Gastrocnemius medialis (tissue), 4 donors: ENCODE data around the gene TMEM81. TPM values are rescaled to one million over a fixed set of nuclear protein-coding genes. Genes with fewer than 3 reads are reported as not detected.

Experiments
- ATAC-seq, 2 donors: fragments of 150-250 bp; one replicate each; pipeline ENCODE4 v1.9.1; 2016
- DNase-seq, 2 donors: peaks; one replicate each; pipeline ENCODE4 v3.0.0-alpha.2; 2019
- H3K27ac ChIP-seq, 4 donors: fragments of 200-600 bp; sonication (generic); 1 replicate in 1 of 4; 2 replicates in 3 of 4; pipeline ENCODE4 v1.5.1; 2016 to 2018; ENCODE audit warnings: mild to moderate bottlenecking in 2 of 4, moderate library complexity in 1 of 4
- H3K27me3 ChIP-seq, 3 donors: fragments of 200-600 bp; sonication (generic) in 2 of 3; 1 replicate in 1 of 3; 2 replicates in 2 of 3; pipeline versions ENCODE4 v1.5.1 to v1.6.0; 2016 to 2019; ENCODE audit warnings: mild to moderate bottlenecking in 1 of 3, moderate library complexity in 1 of 3
- H3K36me3 ChIP-seq, 2 donors: fragments of 200-600 bp; sonication (generic) in 1 of 2; one replicate each; pipeline ENCODE4 v1.5.1; 2017 to 2018
- H3K4me1 ChIP-seq, 2 donors: fragments of 200-600 bp; sonication (generic) in 1 of 2; one replicate each; pipeline ENCODE4 v1.5.1; 2016 to 2017; ENCODE audit warnings: mild to moderate bottlenecking in 2 of 2
- H3K4me3 ChIP-seq, 4 donors: fragments of 200-600 bp; sonication (generic) in 3 of 4; 1 replicate in 1 of 4; 2 replicates in 3 of 4; pipeline ENCODE4 v1.5.1; 2016 to 2019; ENCODE audit warnings: mild to moderate bottlenecking in 2 of 4
- H3K9me3 ChIP-seq, 3 donors: fragments of 200-600 bp; sonication (generic) in 2 of 3; 1 replicate in 1 of 3; 2 replicates in 2 of 3; pipeline ENCODE4 v1.5.1; 2016 to 2019
- POLR2A ChIP-seq, 2 donors: fragments of 450-650 bp; IDR thresholded peaks; one replicate each; pipeline ENCODE4 v1.6.1; 2017; ENCODE audit warnings: antibody characterized with exemption in 2 of 2, mild to moderate bottlenecking in 2 of 2, moderate library complexity in 2 of 2
- in situ Hi-C, 4 donors: fragments of 200-750 bp; cut with MboI; loops; one replicate each; pipeline versions ENCODE4 v1.15.0 to v1.8.0; 2017; ENCODE audit warnings: low sequenced_read_pairs in 4 of 4
- intact Hi-C: fragments of 100-400 bp; cut with DNase I; formaldehyde crosslinking; loops from one replicate; pipeline ENCODE4 v1.15.1; 2023; ENCODE audit warnings: low total_unique reads
- total RNA-seq, 4 donors: library from RNA; depleted of rRNA; stranded (reverse); fragments of >200 nt; gene quantifications; one replicate each; pipeline versions ENCODE4 v1.1.0 to v1.2.3, GENCODE V29; 2016
- TF ChIP-seq, protein P1 (sequence below), 5 experiments: fragments of 450-650 bp in 3 of 5; fragments of 200-600 bp in 2 of 5; sonication (generic) in 2 of 5; IDR thresholded peaks in 4 of 5; conservative IDR thresholded peaks in 1 of 5; 1 replicate in 4 of 5; 2 replicates in 1 of 5; pipeline ENCODE4 v1.5.1; 2016 to 2019; ENCODE audit warnings: antibody characterized with exemption in 5 of 5, mild to moderate bottlenecking in 3 of 5, moderate library complexity in 3 of 5

TMEM81 gene
- total RNA-seq, 4 donors from 2014 or later: 3.3 to 6.1 (median 4.7) TPM

DNA sequence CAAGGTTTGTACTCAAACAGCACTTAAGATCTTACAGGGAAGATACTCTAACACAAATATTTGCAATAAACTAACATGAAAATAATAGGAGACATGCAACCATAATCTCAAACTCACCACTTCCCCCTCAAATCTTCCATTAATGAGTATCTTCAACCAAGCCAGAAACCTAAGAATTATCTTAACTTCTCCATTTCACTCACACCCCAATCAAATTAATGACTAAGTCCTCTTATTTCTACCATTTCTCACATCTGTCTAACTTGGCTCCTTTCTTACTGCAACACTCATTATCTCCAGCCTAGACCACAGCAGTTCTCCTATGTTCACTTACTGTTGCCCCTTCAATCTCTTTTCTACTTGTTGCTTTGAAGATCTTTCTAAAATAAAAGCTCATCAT lies 27.1 kb upstream of the TMEM81 start:
- Histone ChIP-seq H3K27me3 (no peaks in the 10 kb centered on the region), H3K4me1 (peaks cover 0 to 3% of the 10 kb centered on the region in 2 donors), H3K27ac (no peak overlapping the region), H3K9me3 (no peaks in the 10 kb centered on the region), H3K36me3 (peaks cover 3 to 42% of the 10 kb centered on the region in 2 donors), H3K4me3 (no peak overlapping the region)
- ATAC-seq: no peak
- DNase-seq: no peak
- intact Hi-C loops (no loop called here), in situ Hi-C loops (no loop called here)
- TF ChIP-seq, protein P1, sequence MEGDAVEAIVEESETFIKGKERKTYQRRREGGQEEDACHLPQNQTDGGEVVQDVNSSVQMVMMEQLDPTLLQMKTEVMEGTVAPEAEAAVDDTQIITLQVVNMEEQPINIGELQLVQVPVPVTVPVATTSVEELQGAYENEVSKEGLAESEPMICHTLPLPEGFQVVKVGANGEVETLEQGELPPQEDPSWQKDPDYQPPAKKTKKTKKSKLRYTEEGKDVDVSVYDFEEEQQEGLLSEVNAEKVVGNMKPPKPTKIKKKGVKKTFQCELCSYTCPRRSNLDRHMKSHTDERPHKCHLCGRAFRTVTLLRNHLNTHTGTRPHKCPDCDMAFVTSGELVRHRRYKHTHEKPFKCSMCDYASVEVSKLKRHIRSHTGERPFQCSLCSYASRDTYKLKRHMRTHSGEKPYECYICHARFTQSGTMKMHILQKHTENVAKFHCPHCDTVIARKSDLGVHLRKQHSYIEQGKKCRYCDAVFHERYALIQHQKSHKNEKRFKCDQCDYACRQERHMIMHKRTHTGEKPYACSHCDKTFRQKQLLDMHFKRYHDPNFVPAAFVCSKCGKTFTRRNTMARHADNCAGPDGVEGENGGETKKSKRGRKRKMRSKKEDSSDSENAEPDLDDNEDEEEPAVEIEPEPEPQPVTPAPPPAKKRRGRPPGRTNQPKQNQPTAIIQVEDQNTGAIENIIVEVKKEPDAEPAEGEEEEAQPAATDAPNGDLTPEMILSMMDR (IDR thresholded peaks at IDR 0.05 in 4 of 5, conservative IDR thresholded peaks at IDR 0.05 in 1 of 5): no peak
- TF ChIP-seq POLR2A (IDR thresholded peaks at IDR 0.05): no peak

GRCh38 chr1:205109711-205110110 lies 25.5 kb upstream of the TMEM81 start:
- no peak overlapping the region for H3K4me3 ChIP-seq
- in situ Hi-C loops (no loop called here), intact Hi-C loops (no loop called here)
- no peak for TF ChIP-seq POLR2A (IDR thresholded peaks at IDR 0.05)
- TF ChIP-seq, protein P1 (IDR thresholded peaks at IDR 0.05 in 4 of 5, conservative IDR thresholded peaks at IDR 0.05 in 1 of 5): no peak
- no peaks in the 10 kb centered on the region for H3K9me3 ChIP-seq
- ATAC-seq (no peak), DNase-seq (no peak)
- no peaks in the 10 kb centered on the region for H3K27me3 ChIP-seq
- H3K27ac ChIP-seq: no peak overlapping the region
- peaks cover 3 to 47% of the 10 kb centered on the region in 2 donors for H3K36me3 ChIP-seq
- H3K4me1 ChIP-seq: peaks cover 0 to 3% of the 10 kb centered on the region in 2 donors

DNA sequence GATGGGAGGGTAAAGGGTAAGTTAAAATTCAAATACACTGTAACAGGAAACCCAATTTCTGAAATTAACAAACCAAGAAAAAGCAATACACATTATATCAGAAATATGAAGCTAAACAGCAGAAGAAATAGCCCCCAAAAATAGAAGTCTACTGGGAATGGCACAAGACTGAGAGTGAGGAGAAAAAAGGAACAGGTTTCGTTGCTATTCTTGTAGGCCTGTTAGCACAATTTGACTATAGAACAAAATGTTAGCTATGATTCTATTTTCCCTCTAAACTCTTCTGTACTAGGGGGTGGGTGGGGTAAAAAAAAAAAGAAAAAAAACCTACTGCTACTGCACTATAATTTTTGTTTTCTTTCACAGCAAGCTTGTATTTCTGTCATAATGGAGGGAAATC lies 25.0 kb upstream of the TMEM81 start:
- no peaks in the 10 kb centered on the region for H3K9me3 ChIP-seq
- H3K4me3 ChIP-seq: no peak overlapping the region
- ATAC-seq: no peak
- H3K4me1 ChIP-seq: peaks cover 0 to 3% of the 10 kb centered on the region in 2 donors
- H3K27me3 ChIP-seq: no peaks in the 10 kb centered on the region
- H3K27ac ChIP-seq: peak overlapping the region in 1 of 4 donors; percentile 23
- no peak for DNase-seq
- intact Hi-C loops: no loop called here
- in situ Hi-C loops: no loop called here
- TF ChIP-seq POLR2A (IDR thresholded peaks at IDR 0.05): no peak
- TF ChIP-seq, protein P1 (IDR thresholded peaks at IDR 0.05 in 4 of 5, conservative IDR thresholded peaks at IDR 0.05 in 1 of 5): no peak
- H3K36me3 ChIP-seq: peaks cover 2 to 47% of the 10 kb centered on the region in 2 donors

DNA sequence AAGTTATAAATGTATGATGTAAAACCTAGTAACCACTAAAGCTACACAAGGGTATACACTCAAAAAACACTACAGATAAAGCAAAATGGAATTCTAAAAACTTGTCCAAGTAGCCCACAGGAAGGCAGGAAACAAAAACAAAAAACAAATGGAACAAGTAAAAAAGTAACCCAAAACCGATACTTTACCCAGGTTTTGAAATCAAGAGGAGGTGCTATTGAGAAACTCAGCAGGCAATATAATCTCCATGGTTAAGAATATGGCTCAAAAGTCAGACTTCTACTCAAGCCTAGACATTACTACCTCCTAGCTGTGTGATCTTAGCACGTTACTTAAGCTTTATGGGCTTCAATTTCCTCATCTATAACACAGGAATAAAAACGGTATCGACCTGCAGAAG lies 24.2 kb upstream of the TMEM81 start:
- Histone ChIP-seq H3K4me3 (no peak overlapping the region), H3K27me3 (no peaks in the 10 kb centered on the region), H3K36me3 (peaks cover 2 to 47% of the 10 kb centered on the region in 2 donors), H3K9me3 (no peaks in the 10 kb centered on the region), H3K27ac (peak overlapping the region in 2 of 4 donors; percentile 19 to 23), H3K4me1 (peaks cover 0 to 3% of the 10 kb centered on the region in 2 donors)
- ATAC-seq: no peak
- DNase-seq: no peak
- intact Hi-C loops: no loop called here
- in situ Hi-C loops: no loop called here
- TF ChIP-seq POLR2A (IDR thresholded peaks at IDR 0.05): no peak
- TF ChIP-seq, protein P1 (IDR thresholded peaks at IDR 0.05 in 4 of 5, conservative IDR thresholded peaks at IDR 0.05 in 1 of 5): no peak

- peaks cover 0 to 3% of the 10 kb centered on the region in 2 donors for H3K4me1 ChIP-seq
- DNase-seq (no peak), ATAC-seq (no peak)
- H3K36me3 ChIP-seq: peaks cover 3 to 47% of the 10 kb centered on the region in 2 donors
- H3K4me3 ChIP-seq: no peak overlapping the region
- intact Hi-C loops: no loop called here
- TF ChIP-seq POLR2A (IDR thresholded peaks at IDR 0.05): no peak
- TF ChIP-seq, protein P1 (IDR thresholded peaks at IDR 0.05 in 4 of 5, conservative IDR thresholded peaks at IDR 0.05 in 1 of 5): no peak
- no peak overlapping the region for H3K27ac ChIP-seq
- no peaks in the 10 kb centered on the region for H3K27me3 ChIP-seq
- in situ Hi-C loops: no loop called here
- no peaks in the 10 kb centered on the region for H3K9me3 ChIP-seq
These were observed 23.1 kb upstream of the TMEM81 start for GRCh38 chr1:205107327-205107726.
